K562 (cell line): ENCODE results near the gene CCDC196. TPM values are rescaled to one million over a fixed set of nuclear protein-coding genes. Genes with fewer than 3 reads are reported as not detected.

Experiments used
- ATAC-seq: fragments of 200-7000 bp; cut with Tn5 transposase; 3 replicates; pipeline ENCODE4 v1.9.1; 2020; ENCODE audit warnings: moderate library complexity
- BruUV-seq: library from RNA; stranded (reverse); fragments of 400-500 nt; replicated peaks from 2 replicates; lab custom pipeline; 2021; lab: Mats Ljungman, UMichigan
- CTCF ChIA-PET: fragments of 300-600 bp; formaldehyde crosslinking; extraction: SDS; loops from one replicate; lab custom pipeline; 2021; ENCODE audit warnings: low intra/inter-chr PET ratio; lab: Yijun Ruan, JAX
- POLR2A ChIA-PET: fragments of 300-600, 350-650 bp; sonication (Branson Sonifier 250); formaldehyde crosslinking; extraction: SDS; loops from one replicate; lab custom pipeline; 2021; ENCODE audit warnings: antibody characterized with exemption, inconsistent platforms; lab: Yijun Ruan, JAX
- DNase-seq, 4 experiments: peaks; one replicate each; pipeline versions ENCODE4 v3.0.0 to v3.0.0-alpha.2; 2011 to 2018; ENCODE audit warnings: low spot score in 3 of 4, mixed read lengths in 3 of 4; ENCODE audit errors: extremely low read depth in 1 of 4
- FAIRE-seq: peaks from 2 replicates; lab custom pipeline; 2011; peaks lifted over from hg19 to GRCh38; lab: Jason Lieb, UNC
- H2AFZ ChIP-seq: 2 replicates; pipeline ENCODE4 v1.6.0; 2011; ENCODE audit warnings: low read depth, low read length, control low read depth, inconsistent platforms
- H3K27ac ChIP-seq: fragments of 200-600 bp; 3 replicates; pipeline ENCODE4 v1.8.0; 2011; ENCODE audit warnings: low read depth, mild to moderate bottlenecking, control low read depth, inconsistent platforms, low read length, moderate library complexity, mixed read lengths; ENCODE audit errors: extremely low read depth
- H3K27me3 ChIP-seq, 2 experiments: fragments of 300-600 bp in 1 of 2; 2 replicates in 1 of 2; 3 replicates in 1 of 2; pipeline versions ENCODE4 v1.6.0 to v1.8.0; 2011; ENCODE audit warnings: inconsistent platforms in 2 of 2, low read length in 2 of 2, mild to moderate bottlenecking in 1 of 2, mixed read lengths in 1 of 2, moderate library complexity in 1 of 2; ENCODE audit not compliant: control insufficient read depth in 2 of 2, insufficient read depth in 2 of 2
- H3K36me3 ChIP-seq: fragments of 300-600 bp; 3 replicates; pipeline ENCODE4 v1.8.0; 2011; ENCODE audit warnings: mild to moderate bottlenecking, low read length, inconsistent platforms; ENCODE audit not compliant: control insufficient read depth, insufficient read depth
- H3K4me1 ChIP-seq, 2 experiments: fragments of 200-600 bp in 1 of 2; replicated peaks in 1 of 2; 2 replicates in 1 of 2; 3 replicates in 1 of 2; pipeline versions ENCODE4 v1.5.1 to v1.8.0; 2011; ENCODE audit warnings: inconsistent platforms in 2 of 2, low read length in 2 of 2, mild to moderate bottlenecking in 1 of 2, mixed read lengths in 1 of 2, moderate library complexity in 1 of 2; ENCODE audit not compliant: control insufficient read depth in 2 of 2, insufficient read depth in 2 of 2
- H3K4me2 ChIP-seq: 2 replicates; pipeline ENCODE4 v1.6.1; 2011; ENCODE audit warnings: low read length, control low read depth, inconsistent platforms, mixed read lengths; ENCODE audit not compliant: insufficient read depth
- H3K4me3 ChIP-seq: fragments of 200-600 bp; sonication (generic), shearing (Covaris generic); 2 replicates; pipeline ENCODE4 v1.5.1; 2016; ENCODE audit warnings: control low read depth, inconsistent platforms
- H3K79me2 ChIP-seq: fragments of 200-600 bp; 3 replicates; pipeline ENCODE4 v1.8.0; 2011; ENCODE audit warnings: low read length, inconsistent platforms; ENCODE audit not compliant: control insufficient read depth, insufficient read depth
- H3K9ac ChIP-seq, 2 experiments: 2 replicates each; pipeline versions ENCODE4 v1.6.0 to v1.6.1; 2011; ENCODE audit warnings: low read depth in 2 of 2, low read length in 2 of 2, control low read depth in 1 of 2, inconsistent platforms in 1 of 2, mild to moderate bottlenecking in 1 of 2, mixed read lengths in 1 of 2; ENCODE audit not compliant: insufficient read depth in 1 of 2
- H3K9me1 ChIP-seq: one replicate; pipeline ENCODE4 v1.6.0; 2011; ENCODE audit warnings: inconsistent platforms, mild to moderate bottlenecking, low read length, moderate library complexity; ENCODE audit not compliant: control insufficient read depth, insufficient read depth
- H3K9me3 ChIP-seq: replicated peaks from 2 replicates; pipeline ENCODE4 v1.5.1; 2011; ENCODE audit warnings: low read depth, low read length, inconsistent platforms; ENCODE audit not compliant: control insufficient read depth, insufficient read depth
- H4K20me1 ChIP-seq: replicated peaks from 2 replicates; pipeline ENCODE4 v1.6.1; 2011; ENCODE audit warnings: low read length, inconsistent platforms, mixed read lengths; ENCODE audit not compliant: control insufficient read depth, insufficient read depth
- BDP1 ChIP-seq: IDR thresholded peaks from 3 replicates; pipeline ENCODE4 v1.6.1; 2011; ENCODE audit not compliant: insufficient read length, insufficient read depth
- CREBBP ChIP-seq: IDR thresholded peaks from one replicate; pipeline ENCODE4 v1.6.1; 2012; ENCODE audit warnings: low read depth, mild to moderate bottlenecking, control low read depth, inconsistent platforms, low read length
- GABPB2 ChIP-seq: fragments of 250-450 bp; sonication (Bioruptor Pico); conservative IDR thresholded peaks from 2 replicates; pipeline ENCODE4 v1.5.1; 2021; ENCODE audit warnings: mild to moderate bottlenecking
- MEF2A ChIP-seq: IDR thresholded peaks from 2 replicates; pipeline ENCODE4 v1.6.1; 2011; ENCODE audit warnings: low read depth, mild to moderate bottlenecking, low read length, moderate library complexity; ENCODE audit not compliant: control insufficient read depth
- NRF1 ChIP-seq, 2 experiments: fragments of 450-650 bp; IDR thresholded peaks in 1 of 2; conservative IDR thresholded peaks in 1 of 2; 2 replicates each; pipeline ENCODE4 v1.6.1; 2014; ENCODE audit warnings: mild to moderate bottlenecking in 2 of 2
- ZBTB1 ChIP-seq: sonication (generic); formaldehyde crosslinking; IDR thresholded peaks from 2 replicates; pipeline ENCODE4 v1.8.1; 2023; ENCODE audit warnings: missing genetic modification reagents, low read depth, mild to moderate bottlenecking, borderline replicate concordance
- ZBTB17 ChIP-seq: fragments of 450-650 bp; formaldehyde crosslinking; IDR thresholded peaks from 2 replicates; pipeline ENCODE4 v1.4.0; 2020; ENCODE audit warnings: mild to moderate bottlenecking
- ZNF444 ChIP-seq: fragments of 250-450 bp; sonication (Bioruptor Pico); IDR thresholded peaks from 2 replicates; pipeline ENCODE4 v1.4.0; 2020; ENCODE audit warnings: mild to moderate bottlenecking, moderate library complexity
- in situ Hi-C: fragments of 300-500 bp; cut with MboI; formaldehyde crosslinking; loops from 4 replicates; pipeline ENCODE4 v1.15.0; 2018; ENCODE audit warnings: inconsistent platforms, mixed read lengths
- intact Hi-C: fragments of 100-400 bp; cut with micrococcal nuclease; formaldehyde crosslinking; loops from 2 replicates; pipeline ENCODE4 v1.14.2; 2022
- polyA plus RNA-seq, 8 experiments: library from polyadenylated mRNA; depleted of rRNA in 4 of 8; stranded (reverse) in 5 of 8; unstranded in 3 of 8; fragments of >200 nt; fragmentation: Nextera tagmentation in 2 of 8; fragmentation: Illumina TruSeq in 1 of 8; extraction: Ambion mirVana in 2 of 8; extraction: Trizol in 1 of 8; gene quantifications; 2 replicates each; pipeline versions ENCODE4 v1.2.1 to v1.2.3, GENCODE V29; 2011 to 2014; ENCODE audit warnings: inconsistent platforms in 1 of 8, missing spikeins in 1 of 8
- total RNA-seq, 7 experiments: library from RNA; depleted of rRNA in 6 of 7; stranded (reverse); fragments of >200 nt in 6 of 7; fragmentation: Illumina TruSeq in 2 of 7; extraction: Trizol in 2 of 7; gene quantifications; 2 replicates each; pipeline versions ENCODE4 v1.2.1 to v1.2.3, GENCODE V29; 2011 to 2021; ENCODE audit warnings: low replicate concordance in 1 of 7
- TF ChIP-seq, protein P1 (sequence below), 2 experiments: fragments of 450-650 bp in 1 of 2; sonication (generic) in 1 of 2; formaldehyde crosslinking in 1 of 2; IDR thresholded peaks; 2 replicates each; pipeline versions ENCODE4 v1.7.1 to v1.9.0; 2016 to 2022; ENCODE audit warnings: inconsistent platforms in 1 of 2, mild to moderate bottlenecking in 1 of 2, missing genetic modification reagents in 1 of 2

CCDC196 gene
- total and polyA plus RNA-seq, 9 of the 15 experiments (the other 6 are each of a cell fraction or from before 2014, with no cell fraction given), result not detected

DNA sequence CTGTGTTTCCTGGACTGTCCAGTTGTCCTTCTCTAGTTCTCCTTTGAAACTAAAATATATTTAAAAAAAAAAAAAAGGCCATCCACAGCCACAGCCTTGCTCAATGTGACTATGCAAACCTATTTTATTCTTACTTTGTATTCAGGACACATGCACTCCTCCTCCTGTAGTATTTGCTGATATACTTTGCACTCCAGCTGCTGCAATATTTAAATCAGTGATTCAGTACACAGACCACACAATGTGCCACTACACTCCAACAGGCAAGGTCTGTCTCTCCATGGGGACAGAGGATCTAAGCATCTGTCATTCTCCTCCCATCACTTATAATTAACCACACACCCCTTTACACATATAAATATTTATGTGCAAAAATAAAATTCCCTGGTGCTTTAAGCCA lies 40.2 kb upstream of the CCDC196 start:
- Histone ChIP-seq H3K36me3 (no peaks in the 10 kb centered on the region), H3K4me3 (no peak overlapping the region), H3K79me2 (no peaks in the 10 kb centered on the region), H2AFZ (no peak overlapping the region), H3K4me1 (no peaks in the 10 kb centered on the region), H3K27me3 (no peaks in the 10 kb centered on the region), H3K9ac (no peak overlapping the region), H3K9me3 (no peaks in the 10 kb centered on the region), H3K9me1 (no peaks in the 10 kb centered on the region), H4K20me1 (no peaks in the 10 kb centered on the region), H3K27ac (no peak overlapping the region), H3K4me2 (no peak overlapping the region)
- FAIRE-seq (no peak), ATAC-seq (no peak), DNase-seq (no peak)
- no TSS peak for BruUV-seq
- intact Hi-C loops, result no loop called here
- CTCF ChIA-PET, result no interaction called here
- POLR2A ChIA-PET, result no interaction called here
- TF ChIP-seq CREBBP (no peak), BDP1 (no peak), NRF1 (conservative IDR thresholded peaks at IDR 0.05 in 1 of 2, IDR thresholded peaks at IDR 0.05 in 1 of 2) (no peak), ZBTB17 (no peak), GABPB2 (no peak), MEF2A (no peak), ZBTB1 (CRISPR knock-in tag) (no peak), ZNF444 (no peak)
- TF ChIP-seq, protein P1, sequence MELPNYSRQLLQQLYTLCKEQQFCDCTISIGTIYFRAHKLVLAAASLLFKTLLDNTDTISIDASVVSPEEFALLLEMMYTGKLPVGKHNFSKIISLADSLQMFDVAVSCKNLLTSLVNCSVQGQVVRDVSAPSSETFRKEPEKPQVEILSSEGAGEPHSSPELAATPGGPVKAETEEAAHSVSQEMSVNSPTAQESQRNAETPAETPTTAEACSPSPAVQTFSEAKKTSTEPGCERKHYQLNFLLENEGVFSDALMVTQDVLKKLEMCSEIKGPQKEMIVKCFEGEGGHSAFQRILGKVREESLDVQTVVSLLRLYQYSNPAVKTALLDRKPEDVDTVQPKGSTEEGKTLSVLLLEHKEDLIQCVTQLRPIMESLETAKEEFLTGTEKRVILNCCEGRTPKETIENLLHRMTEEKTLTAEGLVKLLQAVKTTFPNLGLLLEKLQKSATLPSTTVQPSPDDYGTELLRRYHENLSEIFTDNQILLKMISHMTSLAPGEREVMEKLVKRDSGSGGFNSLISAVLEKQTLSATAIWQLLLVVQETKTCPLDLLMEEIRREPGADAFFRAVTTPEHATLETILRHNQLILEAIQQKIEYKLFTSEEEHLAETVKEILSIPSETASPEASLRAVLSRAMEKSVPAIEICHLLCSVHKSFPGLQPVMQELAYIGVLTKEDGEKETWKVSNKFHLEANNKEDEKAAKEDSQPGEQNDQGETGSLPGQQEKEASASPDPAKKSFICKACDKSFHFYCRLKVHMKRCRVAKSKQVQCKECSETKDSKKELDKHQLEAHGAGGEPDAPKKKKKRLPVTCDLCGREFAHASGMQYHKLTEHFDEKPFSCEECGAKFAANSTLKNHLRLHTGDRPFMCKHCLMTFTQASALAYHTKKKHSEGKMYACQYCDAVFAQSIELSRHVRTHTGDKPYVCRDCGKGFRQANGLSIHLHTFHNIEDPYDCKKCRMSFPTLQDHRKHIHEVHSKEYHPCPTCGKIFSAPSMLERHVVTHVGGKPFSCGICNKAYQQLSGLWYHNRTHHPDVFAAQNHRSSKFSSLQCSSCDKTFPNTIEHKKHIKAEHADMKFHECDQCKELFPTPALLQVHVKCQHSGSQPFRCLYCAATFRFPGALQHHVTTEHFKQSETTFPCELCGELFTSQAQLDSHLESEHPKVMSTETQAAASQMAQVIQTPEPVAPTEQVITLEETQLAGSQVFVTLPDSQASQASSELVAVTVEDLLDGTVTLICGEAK (IDR thresholded peaks at IDR 0.05), result no peak
- TF ChIP-seq, protein P1 (CRISPR knock-in tag; IDR thresholded peaks at IDR 0.05), result no peak
- in situ Hi-C loops, result loop anchor here (5.0 kb wide), 1 partner anchor 144 kb away; no protein-coding TSS in a partner anchor
